K562 treated with DMSO at 1 percent for 24 hours (cell line): ENCODE measurements around the gene LAMP2. TPM values are rescaled to one million over a fixed set of nuclear protein-coding genes. Genes with fewer than 3 reads are reported as not detected.

ENCODE experiments used
- total RNA-seq: library from RNA; unstranded; fragments of 300-600 nt; gene quantifications from 2 replicates; pipeline ENCODE4 v1.2.3, GENCODE V29; 2022; ENCODE audit warnings: low read depth; ENCODE audit not compliant: insufficient read depth

Gene LAMP2
- total RNA-seq = 61.9 and 69.2 TPM in 2 replicates

DNA sequence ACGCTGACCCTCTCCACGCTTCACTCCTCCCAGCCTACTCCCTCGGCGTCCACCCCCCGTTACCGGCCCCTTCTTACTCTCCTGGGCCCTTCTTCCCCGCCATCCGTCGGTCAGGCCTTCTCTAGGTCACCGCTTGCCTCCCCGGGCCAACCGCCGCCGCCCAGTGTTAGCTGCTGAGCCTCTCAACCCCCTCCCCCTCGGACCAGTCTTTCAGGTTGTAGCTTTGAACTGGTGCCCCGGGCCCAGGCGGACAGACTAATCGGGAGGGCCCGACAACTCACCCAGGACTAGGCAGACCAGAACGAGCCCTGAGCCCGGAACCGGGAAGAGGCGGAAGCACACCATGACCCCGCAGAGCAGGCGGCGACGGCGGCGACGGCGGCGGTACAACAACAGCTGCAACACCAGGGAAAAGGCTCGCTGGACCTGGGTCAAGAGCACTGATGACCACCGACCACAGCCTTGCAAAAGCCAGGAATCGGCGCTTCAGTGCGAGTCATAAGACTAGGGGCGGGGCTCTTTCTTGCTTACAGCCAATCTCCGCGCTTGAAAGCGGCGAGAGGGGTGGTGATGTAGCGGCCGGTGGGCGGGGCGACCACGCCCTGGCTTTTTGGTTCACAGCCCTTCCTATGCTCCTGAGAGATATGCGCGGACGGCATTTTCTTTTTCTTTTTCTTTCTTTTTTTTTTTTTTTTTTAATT lies at the start of gene LAMP2:
TSS of gene LAMP2 (minus strand) at position 472 of the 701 bp plus-strand sequence. CDS start at position 345, 127 bp downstream.

Other genes starting within 250 kb of the LAMP2 start
- 6.9 and 9.2 TPM in 2 replicates for gene ZBTB33, start 218.5 kb downstream of the LAMP2 start, total RNA-seq
- not detected in 2 replicates for gene TMEM255A, start 157.8 kb downstream of the LAMP2 start, total RNA-seq
- not detected in 2 replicates for gene ATP1B4, start 107.2 kb downstream of the LAMP2 start, total RNA-seq
- 19.1 and 22.0 TPM in 2 replicates for gene CUL4B, start 91.7 kb upstream of the LAMP2 start, total RNA-seq
- gene MCTS1, start 134.8 kb upstream of the LAMP2 start, total RNA-seq = 42.7 and 47.3 TPM in 2 replicates
- 11.0 and 14.0 TPM in 2 replicates for gene C1GALT1C1, start 160.8 kb upstream of the LAMP2 start, total RNA-seq